DOHH2 (cell line): Measurements from ENCODE around the gene PIGT.

Experiments used
- CTCF ChIP-seq: fragments of 200-600 bp; sonication (generic); IDR thresholded peaks from one replicate; pipeline ENCODE4 v1.5.1; 2014; ENCODE audit warnings: antibody characterized with exemption, mild to moderate bottlenecking, low read depth, low read length; ENCODE audit not compliant: poor library complexity, severe bottlenecking
- EZH2phosphoT487 ChIP-seq: fragments of 200-600 bp; sonication (generic); IDR thresholded peaks from 2 replicates; pipeline ENCODE4 v1.6.1; 2017; ENCODE audit warnings: borderline replicate concordance, mild to moderate bottlenecking, antibody characterized with exemption, low read length, moderate library complexity, mixed read lengths

- TF ChIP-seq CTCF (no peak), EZH2phosphoT487 (no peak)
These were observed 49.7 kb upstream of the PIGT start for GRCh38 chr20:45366192-45366591.
